K562 (cell line): Measurements from ENCODE around the gene STEAP1B. TPM values are rescaled to one million over a fixed set of nuclear protein-coding genes. Genes with fewer than 3 reads are reported as not detected.
A peak's percentile ranks its signal among the peaks of the same experiment; 100 is the strongest.

ENCODE experiments used
- ATAC-seq: fragments of 200-7000 bp; cut with Tn5 transposase; 3 replicates; pipeline ENCODE4 v1.9.1; 2020; ENCODE audit warnings: moderate library complexity
- BruUV-seq: library from RNA; stranded (reverse); fragments of 400-500 nt; replicated peaks from 2 replicates; lab custom pipeline; 2021; lab: Mats Ljungman, UMichigan
- CTCF ChIA-PET: fragments of 300-600 bp; formaldehyde crosslinking; extraction: SDS; loops from one replicate; lab custom pipeline; 2021; ENCODE audit warnings: low intra/inter-chr PET ratio; lab: Yijun Ruan, JAX
- POLR2A ChIA-PET: fragments of 300-600, 350-650 bp; sonication (Branson Sonifier 250); formaldehyde crosslinking; extraction: SDS; loops from one replicate; lab custom pipeline; 2021; ENCODE audit warnings: antibody characterized with exemption, inconsistent platforms; lab: Yijun Ruan, JAX
- DNase-seq, 4 experiments: peaks; one replicate each; pipeline versions ENCODE4 v3.0.0 to v3.0.0-alpha.2; 2011 to 2018; ENCODE audit warnings: low spot score in 3 of 4, mixed read lengths in 3 of 4; ENCODE audit errors: extremely low read depth in 1 of 4
- FAIRE-seq: peaks from 2 replicates; lab custom pipeline; 2011; peaks lifted over from hg19 to GRCh38; lab: Jason Lieb, UNC
- H2AFZ ChIP-seq: 2 replicates; pipeline ENCODE4 v1.6.0; 2011; ENCODE audit warnings: low read depth, low read length, control low read depth, inconsistent platforms
- H3K27ac ChIP-seq: fragments of 200-600 bp; 3 replicates; pipeline ENCODE4 v1.8.0; 2011; ENCODE audit warnings: low read depth, mild to moderate bottlenecking, control low read depth, inconsistent platforms, low read length, moderate library complexity, mixed read lengths; ENCODE audit errors: extremely low read depth
- H3K27me3 ChIP-seq, 2 experiments: fragments of 300-600 bp in 1 of 2; 2 replicates in 1 of 2; 3 replicates in 1 of 2; pipeline versions ENCODE4 v1.6.0 to v1.8.0; 2011; ENCODE audit warnings: inconsistent platforms in 2 of 2, low read length in 2 of 2, mild to moderate bottlenecking in 1 of 2, mixed read lengths in 1 of 2, moderate library complexity in 1 of 2; ENCODE audit not compliant: control insufficient read depth in 2 of 2, insufficient read depth in 2 of 2
- H3K36me3 ChIP-seq: fragments of 300-600 bp; 3 replicates; pipeline ENCODE4 v1.8.0; 2011; ENCODE audit warnings: mild to moderate bottlenecking, low read length, inconsistent platforms; ENCODE audit not compliant: control insufficient read depth, insufficient read depth
- H3K4me1 ChIP-seq, 2 experiments: fragments of 200-600 bp in 1 of 2; replicated peaks in 1 of 2; 2 replicates in 1 of 2; 3 replicates in 1 of 2; pipeline versions ENCODE4 v1.5.1 to v1.8.0; 2011; ENCODE audit warnings: inconsistent platforms in 2 of 2, low read length in 2 of 2, mild to moderate bottlenecking in 1 of 2, mixed read lengths in 1 of 2, moderate library complexity in 1 of 2; ENCODE audit not compliant: control insufficient read depth in 2 of 2, insufficient read depth in 2 of 2
- H3K4me2 ChIP-seq: 2 replicates; pipeline ENCODE4 v1.6.1; 2011; ENCODE audit warnings: low read length, control low read depth, inconsistent platforms, mixed read lengths; ENCODE audit not compliant: insufficient read depth
- H3K4me3 ChIP-seq: fragments of 200-600 bp; sonication (generic), shearing (Covaris generic); 2 replicates; pipeline ENCODE4 v1.5.1; 2016; ENCODE audit warnings: control low read depth, inconsistent platforms
- H3K79me2 ChIP-seq: fragments of 200-600 bp; 3 replicates; pipeline ENCODE4 v1.8.0; 2011; ENCODE audit warnings: low read length, inconsistent platforms; ENCODE audit not compliant: control insufficient read depth, insufficient read depth
- H3K9ac ChIP-seq, 2 experiments: 2 replicates each; pipeline versions ENCODE4 v1.6.0 to v1.6.1; 2011; ENCODE audit warnings: low read depth in 2 of 2, low read length in 2 of 2, control low read depth in 1 of 2, inconsistent platforms in 1 of 2, mild to moderate bottlenecking in 1 of 2, mixed read lengths in 1 of 2; ENCODE audit not compliant: insufficient read depth in 1 of 2
- H3K9me1 ChIP-seq: one replicate; pipeline ENCODE4 v1.6.0; 2011; ENCODE audit warnings: inconsistent platforms, mild to moderate bottlenecking, low read length, moderate library complexity; ENCODE audit not compliant: control insufficient read depth, insufficient read depth
- H3K9me3 ChIP-seq: replicated peaks from 2 replicates; pipeline ENCODE4 v1.5.1; 2011; ENCODE audit warnings: low read depth, low read length, inconsistent platforms; ENCODE audit not compliant: control insufficient read depth, insufficient read depth
- H4K20me1 ChIP-seq: replicated peaks from 2 replicates; pipeline ENCODE4 v1.6.1; 2011; ENCODE audit warnings: low read length, inconsistent platforms, mixed read lengths; ENCODE audit not compliant: control insufficient read depth, insufficient read depth
- CC2D1A ChIP-seq: fragments of 450-650 bp; IDR thresholded peaks from 2 replicates; pipeline ENCODE4 v1.6.1; 2017; ENCODE audit warnings: mild to moderate bottlenecking
- HMG20B ChIP-seq: fragments of 250-450 bp; sonication (Bioruptor Pico); IDR thresholded peaks from 2 replicates; pipeline ENCODE4 v1.5.0; 2021; ENCODE audit warnings: mild to moderate bottlenecking
- HNRNPK ChIP-seq: fragments of 200-400 bp; formaldehyde crosslinking; IDR thresholded peaks from one replicate; pipeline ENCODE4 v1.6.1; 2018; ENCODE audit warnings: mild to moderate bottlenecking, low read depth, low read length; ENCODE audit not compliant: poor library complexity, severe bottlenecking
- KAT7 ChIP-seq: sonication (generic); formaldehyde crosslinking; IDR thresholded peaks from 2 replicates; pipeline ENCODE4 v1.8.0; 2022; ENCODE audit warnings: missing genetic modification reagents, mild to moderate bottlenecking, borderline replicate concordance
- KLF16 ChIP-seq: IDR thresholded peaks from 2 replicates; pipeline ENCODE4 v1.6.1; 2016; ENCODE audit warnings: antibody characterized with exemption
- PHF8 ChIP-seq: fragments of 200-600 bp; sonication (generic); IDR thresholded peaks from 2 replicates; pipeline ENCODE4 v1.6.1; 2012; ENCODE audit warnings: mixed run types, mild to moderate bottlenecking, inconsistent platforms, low read length, moderate library complexity, borderline replicate concordance
- RBBP5 ChIP-seq: fragments of 200-600 bp; sonication (generic); IDR thresholded peaks from 2 replicates; pipeline ENCODE4 v1.6.1; 2012; ENCODE audit warnings: borderline replicate concordance, mild to moderate bottlenecking, low read length, control low read depth, inconsistent platforms; ENCODE audit not compliant: insufficient read depth, poor library complexity, severe bottlenecking
- ZNF232 ChIP-seq: sonication (generic); formaldehyde crosslinking; IDR thresholded peaks from 2 replicates; pipeline ENCODE4 v1.8.0; 2022; ENCODE audit warnings: mild to moderate bottlenecking, missing genetic modification reagents
- WGBS: fragments of 100-300 bp; shearing (Covaris generic); methylation state at CpG from one replicate; pipeline ENCODE4 v1.1.6; 2016; ENCODE audit warnings: low coverage, mixed read lengths; ENCODE audit not compliant: insufficient coverage; ENCODE audit errors: missing lambda C conversion rate; 5-methylcytosine and 5-hydroxymethylcytosine counted together
- in situ Hi-C: fragments of 300-500 bp; cut with MboI; formaldehyde crosslinking; loops from 4 replicates; pipeline ENCODE4 v1.15.0; 2018; ENCODE audit warnings: inconsistent platforms, mixed read lengths
- intact Hi-C: fragments of 100-400 bp; cut with micrococcal nuclease; formaldehyde crosslinking; loops from 2 replicates; pipeline ENCODE4 v1.14.2; 2022
- polyA plus RNA-seq, 8 experiments: library from polyadenylated mRNA; depleted of rRNA in 4 of 8; stranded (reverse) in 5 of 8; unstranded in 3 of 8; fragments of >200 nt; fragmentation: Nextera tagmentation in 2 of 8; fragmentation: Illumina TruSeq in 1 of 8; extraction: Ambion mirVana in 2 of 8; extraction: Trizol in 1 of 8; gene quantifications; 2 replicates each; pipeline versions ENCODE4 v1.2.1 to v1.2.3, GENCODE V29; 2011 to 2014; ENCODE audit warnings: inconsistent platforms in 1 of 8, missing spikeins in 1 of 8
- total RNA-seq, 7 experiments: library from RNA; depleted of rRNA in 6 of 7; stranded (reverse); fragments of >200 nt in 6 of 7; fragmentation: Illumina TruSeq in 2 of 7; extraction: Trizol in 2 of 7; gene quantifications; 2 replicates each; pipeline versions ENCODE4 v1.2.1 to v1.2.3, GENCODE V29; 2011 to 2021; ENCODE audit warnings: low replicate concordance in 1 of 7
- TF ChIP-seq, protein P1 (sequence below): sonication (generic); formaldehyde crosslinking; IDR thresholded peaks from 2 replicates; pipeline ENCODE4 v1.8.1; 2023; ENCODE audit warnings: mild to moderate bottlenecking, missing genetic modification reagents

Gene STEAP1B
- total and polyA plus RNA-seq, 9 of the 15 experiments (the other 6 are each of a cell fraction or from before 2014, with no cell fraction given), result 20.0 to 38.5 (median 30.6) TPM

GRCh38 chr7:22397981-22398380 lies 102.0 kb downstream of the STEAP1B start:
- in situ Hi-C loops, result no loop called here
- no peak overlapping the region for H3K27ac ChIP-seq
- FAIRE-seq, result peak; percentile 49
- peaks cover 0 to 15% of the 10 kb centered on the region in 2 experiments; a peak in 4 of 5 replicates for H3K4me1 ChIP-seq
- TF ChIP-seq RBBP5 (no peak), ZNF232 (no peak), KAT7 (no peak), KLF16 (no peak), CC2D1A (no peak), PHF8 (no peak), HNRNPK (no peak), HMG20B (CRISPR knock-in tag) (no peak)
- TF ChIP-seq, protein P1, sequence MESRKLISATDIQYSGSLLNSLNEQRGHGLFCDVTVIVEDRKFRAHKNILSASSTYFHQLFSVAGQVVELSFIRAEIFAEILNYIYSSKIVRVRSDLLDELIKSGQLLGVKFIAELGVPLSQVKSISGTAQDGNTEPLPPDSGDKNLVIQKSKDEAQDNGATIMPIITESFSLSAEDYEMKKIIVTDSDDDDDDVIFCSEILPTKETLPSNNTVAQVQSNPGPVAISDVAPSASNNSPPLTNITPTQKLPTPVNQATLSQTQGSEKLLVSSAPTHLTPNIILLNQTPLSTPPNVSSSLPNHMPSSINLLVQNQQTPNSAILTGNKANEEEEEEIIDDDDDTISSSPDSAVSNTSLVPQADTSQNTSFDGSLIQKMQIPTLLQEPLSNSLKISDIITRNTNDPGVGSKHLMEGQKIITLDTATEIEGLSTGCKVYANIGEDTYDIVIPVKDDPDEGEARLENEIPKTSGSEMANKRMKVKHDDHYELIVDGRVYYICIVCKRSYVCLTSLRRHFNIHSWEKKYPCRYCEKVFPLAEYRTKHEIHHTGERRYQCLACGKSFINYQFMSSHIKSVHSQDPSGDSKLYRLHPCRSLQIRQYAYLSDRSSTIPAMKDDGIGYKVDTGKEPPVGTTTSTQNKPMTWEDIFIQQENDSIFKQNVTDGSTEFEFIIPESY (CRISPR knock-in tag), result no peak
- TF ChIP-seq, all 486 proteins: peak for 0
- Histone ChIP-seq H3K36me3 (no peaks in the 10 kb centered on the region), H2AFZ (no peak overlapping the region), H3K9me3 (no peaks in the 10 kb centered on the region), H3K79me2 (no peaks in the 10 kb centered on the region), H3K4me3 (no peak overlapping the region), H3K9me1 (no peaks in the 10 kb centered on the region), H3K4me2 (no peak overlapping the region), H3K9ac (no peak overlapping the region), H4K20me1 (no peaks in the 10 kb centered on the region), H3K27me3 (0 out of 5 replicates have a peak, but pooled peaks cover 0 to under 1% of the 10 kb centered on the region in 2 experiments)
- CTCF ChIA-PET, result no interaction called here
- no peak for ATAC-seq
- DNase-seq, result no peak
- WGBS, result 27% methylated on average over 5 of the region's 5 CpGs
- BruUV-seq, result no TSS peak
- intact Hi-C loops, result no loop called here
- POLR2A ChIA-PET, result interaction anchor here (0.6 kb wide), 1 partner anchor 46 kb away, joined by 3 read pairs; no protein-coding TSS in a partner anchor
